8988T (cell line): ENCODE results near the gene LRRC8C.
"Not testable (repeated sequence)": the region's sequence is repeated elsewhere in the genome, so short reads cannot be mapped to it uniquely, and the experiment has no call there.

ENCODE experiments used
- DNase-seq: peaks from one replicate; pipeline ENCODE4 v3.0.0; 2011

The LRRC8C gene

GRCh38 chr1:89608319-89608983 is 24.5 kb upstream of the LRRC8C start:
- no peak for DNase-seq

- DNase-seq, result no peak
Observed at GRCh38 chr1:89608984-89609725, 23.8 kb upstream of the LRRC8C start.

GRCh38 chr1:89609781-89610456 is 23.0 kb upstream of the LRRC8C start:
- DNase-seq, result no peak

- DNase-seq, result no peak
Observed at GRCh38 chr1:89610457-89611011, 22.4 kb upstream of the LRRC8C start.

- no peak for DNase-seq
Observed at GRCh38 chr1:89611721-89612120, 21.2 kb upstream of the LRRC8C start.

GRCh38 chr1:89613928-89614327 is 19.0 kb upstream of the LRRC8C start:
- no peak for DNase-seq

- DNase-seq, result peak; percentile 24
Observed at GRCh38 chr1:89615676-89616598, 17.0 kb upstream of the LRRC8C start.

- no peak for DNase-seq
Observed at GRCh38 chr1:89616844-89617627, 15.9 kb upstream of the LRRC8C start.

- DNase-seq, result no peak
Observed at GRCh38 chr1:89620664-89621063, 12.3 kb upstream of the LRRC8C start.

- DNase-seq, result no peak
Observed at GRCh38 chr1:89622895-89623294, 10.0 kb upstream of the LRRC8C start.

GRCh38 chr1:89624314-89624713 is 8.6 kb upstream of the LRRC8C start:
- no peak for DNase-seq

- DNase-seq, result no peak
Observed at GRCh38 chr1:89624715-89625323, 8.1 kb upstream of the LRRC8C start.

GRCh38 chr1:89627596-89627962 is 5.3 kb upstream of the LRRC8C start:
- DNase-seq, result no peak

- no peak for DNase-seq
Observed at GRCh38 chr1:89629146-89629545, 3.8 kb upstream of the LRRC8C start.

- not testable (repeated sequence) for DNase-seq
Observed at GRCh38 chr1:89629600-89629999, 3.3 kb upstream of the LRRC8C start.

GRCh38 chr1:89630048-89630447 is 2.9 kb upstream of the LRRC8C start:
- DNase-seq, result no peak

- DNase-seq, result no peak
Observed at GRCh38 chr1:89631816-89632656, 884 bp upstream of the LRRC8C start.

- peak; percentile 35 for DNase-seq
Observed at GRCh38 chr1:89633248-89633799, 404 bp downstream of the LRRC8C start.

GRCh38 chr1:89633800-89634625 is 1.1 kb downstream of the LRRC8C start:
- DNase-seq, result no peak
